K562 (cell line): Measurements from ENCODE around the gene BEST1. TPM values are rescaled to one million over a fixed set of nuclear protein-coding genes. Genes with fewer than 3 reads are reported as not detected.
A peak's percentile ranks its signal among the peaks of the same experiment; 100 is the strongest.

Source experiments
- ATAC-seq: fragments of 200-7000 bp; cut with Tn5 transposase; 3 replicates; pipeline ENCODE4 v1.9.1; 2020; ENCODE audit warnings: moderate library complexity
- BruUV-seq: library from RNA; stranded (reverse); fragments of 400-500 nt; replicated peaks from 2 replicates; lab custom pipeline; 2021; lab: Mats Ljungman, UMichigan
- CTCF ChIA-PET: fragments of 300-600 bp; formaldehyde crosslinking; extraction: SDS; loops from one replicate; lab custom pipeline; 2021; ENCODE audit warnings: low intra/inter-chr PET ratio; lab: Yijun Ruan, JAX
- POLR2A ChIA-PET: fragments of 300-600, 350-650 bp; sonication (Branson Sonifier 250); formaldehyde crosslinking; extraction: SDS; loops from one replicate; lab custom pipeline; 2021; ENCODE audit warnings: antibody characterized with exemption, inconsistent platforms; lab: Yijun Ruan, JAX
- DNase-seq, 4 experiments: peaks; one replicate each; pipeline versions ENCODE4 v3.0.0 to v3.0.0-alpha.2; 2011 to 2018; ENCODE audit warnings: low spot score in 3 of 4, mixed read lengths in 3 of 4; ENCODE audit errors: extremely low read depth in 1 of 4
- FAIRE-seq: peaks from 2 replicates; lab custom pipeline; 2011; peaks lifted over from hg19 to GRCh38; lab: Jason Lieb, UNC
- H2AFZ ChIP-seq: 2 replicates; pipeline ENCODE4 v1.6.0; 2011; ENCODE audit warnings: low read depth, low read length, control low read depth, inconsistent platforms
- H3K27ac ChIP-seq: fragments of 200-600 bp; 3 replicates; pipeline ENCODE4 v1.8.0; 2011; ENCODE audit warnings: low read depth, mild to moderate bottlenecking, control low read depth, inconsistent platforms, low read length, moderate library complexity, mixed read lengths; ENCODE audit errors: extremely low read depth
- H3K27me3 ChIP-seq, 2 experiments: fragments of 300-600 bp in 1 of 2; 2 replicates in 1 of 2; 3 replicates in 1 of 2; pipeline versions ENCODE4 v1.6.0 to v1.8.0; 2011; ENCODE audit warnings: inconsistent platforms in 2 of 2, low read length in 2 of 2, mild to moderate bottlenecking in 1 of 2, mixed read lengths in 1 of 2, moderate library complexity in 1 of 2; ENCODE audit not compliant: control insufficient read depth in 2 of 2, insufficient read depth in 2 of 2
- H3K36me3 ChIP-seq: fragments of 300-600 bp; 3 replicates; pipeline ENCODE4 v1.8.0; 2011; ENCODE audit warnings: mild to moderate bottlenecking, low read length, inconsistent platforms; ENCODE audit not compliant: control insufficient read depth, insufficient read depth
- H3K4me1 ChIP-seq, 2 experiments: fragments of 200-600 bp in 1 of 2; replicated peaks in 1 of 2; 2 replicates in 1 of 2; 3 replicates in 1 of 2; pipeline versions ENCODE4 v1.5.1 to v1.8.0; 2011; ENCODE audit warnings: inconsistent platforms in 2 of 2, low read length in 2 of 2, mild to moderate bottlenecking in 1 of 2, mixed read lengths in 1 of 2, moderate library complexity in 1 of 2; ENCODE audit not compliant: control insufficient read depth in 2 of 2, insufficient read depth in 2 of 2
- H3K4me2 ChIP-seq: 2 replicates; pipeline ENCODE4 v1.6.1; 2011; ENCODE audit warnings: low read length, control low read depth, inconsistent platforms, mixed read lengths; ENCODE audit not compliant: insufficient read depth
- H3K4me3 ChIP-seq: fragments of 200-600 bp; sonication (generic), shearing (Covaris generic); 2 replicates; pipeline ENCODE4 v1.5.1; 2016; ENCODE audit warnings: control low read depth, inconsistent platforms
- H3K79me2 ChIP-seq: fragments of 200-600 bp; 3 replicates; pipeline ENCODE4 v1.8.0; 2011; ENCODE audit warnings: low read length, inconsistent platforms; ENCODE audit not compliant: control insufficient read depth, insufficient read depth
- H3K9ac ChIP-seq, 2 experiments: 2 replicates each; pipeline versions ENCODE4 v1.6.0 to v1.6.1; 2011; ENCODE audit warnings: low read depth in 2 of 2, low read length in 2 of 2, control low read depth in 1 of 2, inconsistent platforms in 1 of 2, mild to moderate bottlenecking in 1 of 2, mixed read lengths in 1 of 2; ENCODE audit not compliant: insufficient read depth in 1 of 2
- H3K9me1 ChIP-seq: one replicate; pipeline ENCODE4 v1.6.0; 2011; ENCODE audit warnings: inconsistent platforms, mild to moderate bottlenecking, low read length, moderate library complexity; ENCODE audit not compliant: control insufficient read depth, insufficient read depth
- H3K9me3 ChIP-seq: replicated peaks from 2 replicates; pipeline ENCODE4 v1.5.1; 2011; ENCODE audit warnings: low read depth, low read length, inconsistent platforms; ENCODE audit not compliant: control insufficient read depth, insufficient read depth
- H4K20me1 ChIP-seq: replicated peaks from 2 replicates; pipeline ENCODE4 v1.6.1; 2011; ENCODE audit warnings: low read length, inconsistent platforms, mixed read lengths; ENCODE audit not compliant: control insufficient read depth, insufficient read depth
- RBM25 ChIP-seq: fragments of 200-400 bp; formaldehyde crosslinking; IDR thresholded peaks from 2 replicates; pipeline ENCODE4 v1.6.1; 2018; ENCODE audit warnings: low read length, low read depth, moderate library complexity; ENCODE audit not compliant: severe bottlenecking
- SIN3B ChIP-seq: fragments of 450-650 bp; IDR thresholded peaks from 2 replicates; pipeline ENCODE4 v1.6.1; 2017; ENCODE audit warnings: low read depth, mild to moderate bottlenecking, moderate library complexity
- ZBTB33 ChIP-seq: sonication (generic); formaldehyde crosslinking; IDR thresholded peaks from 2 replicates; pipeline ENCODE4 v1.8.1; 2023; ENCODE audit warnings: mild to moderate bottlenecking, missing genetic modification reagents
- ZFP36 ChIP-seq: fragments of 150-350 bp; IDR thresholded peaks from 2 replicates; pipeline ENCODE4 v1.6.1; 2018; ENCODE audit warnings: low read length, low read depth; ENCODE audit not compliant: partially characterized antibody
- ZNF696 ChIP-seq: fragments of 250-450 bp; sonication (Bioruptor Pico); conservative IDR thresholded peaks from 2 replicates; pipeline ENCODE4 v1.4.0; 2020; ENCODE audit warnings: mild to moderate bottlenecking, moderate library complexity
- WGBS: fragments of 100-300 bp; shearing (Covaris generic); methylation state at CpG from one replicate; pipeline ENCODE4 v1.1.6; 2016; ENCODE audit warnings: low coverage, mixed read lengths; ENCODE audit not compliant: insufficient coverage; ENCODE audit errors: missing lambda C conversion rate; 5-methylcytosine and 5-hydroxymethylcytosine counted together
- in situ Hi-C: fragments of 300-500 bp; cut with MboI; formaldehyde crosslinking; loops from 4 replicates; pipeline ENCODE4 v1.15.0; 2018; ENCODE audit warnings: inconsistent platforms, mixed read lengths
- intact Hi-C: fragments of 100-400 bp; cut with micrococcal nuclease; formaldehyde crosslinking; loops from 2 replicates; pipeline ENCODE4 v1.14.2; 2022
- polyA plus RNA-seq, 8 experiments: library from polyadenylated mRNA; depleted of rRNA in 4 of 8; stranded (reverse) in 5 of 8; unstranded in 3 of 8; fragments of >200 nt; fragmentation: Nextera tagmentation in 2 of 8; fragmentation: Illumina TruSeq in 1 of 8; extraction: Ambion mirVana in 2 of 8; extraction: Trizol in 1 of 8; gene quantifications; 2 replicates each; pipeline versions ENCODE4 v1.2.1 to v1.2.3, GENCODE V29; 2011 to 2014; ENCODE audit warnings: inconsistent platforms in 1 of 8, missing spikeins in 1 of 8
- total RNA-seq, 7 experiments: library from RNA; depleted of rRNA in 6 of 7; stranded (reverse); fragments of >200 nt in 6 of 7; fragmentation: Illumina TruSeq in 2 of 7; extraction: Trizol in 2 of 7; gene quantifications; 2 replicates each; pipeline versions ENCODE4 v1.2.1 to v1.2.3, GENCODE V29; 2011 to 2021; ENCODE audit warnings: low replicate concordance in 1 of 7

Gene BEST1
- total and polyA plus RNA-seq, 9 of the 15 experiments (the other 6 are each of a cell fraction or from before 2014, with no cell fraction given) = 0.07 to 1.3 (median 0.40) TPM

- ATAC-seq (no peak), DNase-seq (peak in 1 of 4 experiments; percentile 4), FAIRE-seq (no peak)
- H3K4me3 ChIP-seq = no peak overlapping the region
- H4K20me1 ChIP-seq = peaks cover 29% of the 10 kb centered on the region; the same call in 1 of the 2 replicates
- TF ChIP-seq SIN3B (no peak), ZBTB33 (CRISPR knock-in tag) (peak; percentile 55; the same call in 1 of the 2 replicates), ZNF696 (CRISPR knock-in tag) (no peak), RBM25 (peak; percentile 26), ZFP36 (peak; percentile 72)
- no peaks in the 10 kb centered on the region for H3K9me3 ChIP-seq
- intact Hi-C loops = no loop called here
- H3K9ac ChIP-seq = peak overlapping the region in 1 of 2 experiments; percentile 77; a peak in 2 of 4 replicates
- 72% methylated on average over 8 of the region's 8 CpGs for WGBS
- POLR2A ChIA-PET = interaction anchor here (0.6 to 1.1 kb wide), 4 partner anchors 53 to 488 kb away, joined by 3 to 5 read pairs (median 4); partner anchors contain the start of genes FTH1 and INCENP
- in situ Hi-C loops = no loop called here
- BruUV-seq = no TSS peak
- CTCF ChIA-PET = no interaction called here
- H2AFZ ChIP-seq = no peak overlapping the region
- H3K9me1 ChIP-seq = peaks cover 7% of the 10 kb centered on the region
- peaks cover 27 to 74% of the 10 kb centered on the region in 2 experiments for H3K4me1 ChIP-seq
- H3K79me2 ChIP-seq = peaks cover 98% of the 10 kb centered on the region
- no peaks in the 10 kb centered on the region for H3K27me3 ChIP-seq
- H3K27ac ChIP-seq = no peak overlapping the region
- no peak overlapping the region for H3K4me2 ChIP-seq
- peaks cover 14% of the 10 kb centered on the region; the same call in 2 of the 3 replicates for H3K36me3 ChIP-seq
Measured at GRCh38 chr11:61913699-61914395, 36.3 kb upstream of the BEST1 start.
